GM12801 (cell line): ENCODE data around the gene FOSL2.

ENCODE experiments used
- TF ChIP-seq, protein P1 (sequence below): IDR thresholded peaks from one replicate; pipeline ENCODE4 v1.5.1; 2011; ENCODE audit warnings: control low read depth; ENCODE audit not compliant: insufficient read length; ENCODE audit errors: extremely low read depth

FOSL2 gene

DNA sequence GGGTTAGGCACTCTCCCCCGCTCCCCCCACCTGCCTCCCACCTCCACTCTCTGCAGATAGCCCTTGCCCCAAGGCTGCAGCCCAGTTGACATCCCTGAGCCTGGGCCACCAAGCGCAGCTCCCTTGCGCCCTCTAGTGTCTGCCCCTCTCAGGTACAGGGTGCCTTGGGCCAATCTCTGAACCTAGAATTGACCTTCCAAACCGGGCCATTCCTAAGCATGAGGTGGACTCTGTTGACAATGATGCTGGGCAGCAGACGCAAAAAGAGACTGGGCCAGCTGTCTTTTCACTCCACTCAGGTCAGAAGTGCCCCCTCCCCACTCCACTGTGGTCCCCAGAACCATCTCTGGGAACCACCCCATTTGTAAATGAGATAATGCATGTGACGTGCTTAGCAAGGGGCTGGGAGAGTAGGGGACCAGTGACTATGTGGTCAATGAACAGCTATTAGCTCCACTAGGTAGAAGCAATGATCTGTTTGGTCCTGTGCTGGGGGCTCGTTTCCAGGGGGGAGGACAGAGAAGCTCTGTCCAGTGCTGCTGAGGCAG, 60.0 kb downstream of the FOSL2 start:
- TF ChIP-seq, protein P1, sequence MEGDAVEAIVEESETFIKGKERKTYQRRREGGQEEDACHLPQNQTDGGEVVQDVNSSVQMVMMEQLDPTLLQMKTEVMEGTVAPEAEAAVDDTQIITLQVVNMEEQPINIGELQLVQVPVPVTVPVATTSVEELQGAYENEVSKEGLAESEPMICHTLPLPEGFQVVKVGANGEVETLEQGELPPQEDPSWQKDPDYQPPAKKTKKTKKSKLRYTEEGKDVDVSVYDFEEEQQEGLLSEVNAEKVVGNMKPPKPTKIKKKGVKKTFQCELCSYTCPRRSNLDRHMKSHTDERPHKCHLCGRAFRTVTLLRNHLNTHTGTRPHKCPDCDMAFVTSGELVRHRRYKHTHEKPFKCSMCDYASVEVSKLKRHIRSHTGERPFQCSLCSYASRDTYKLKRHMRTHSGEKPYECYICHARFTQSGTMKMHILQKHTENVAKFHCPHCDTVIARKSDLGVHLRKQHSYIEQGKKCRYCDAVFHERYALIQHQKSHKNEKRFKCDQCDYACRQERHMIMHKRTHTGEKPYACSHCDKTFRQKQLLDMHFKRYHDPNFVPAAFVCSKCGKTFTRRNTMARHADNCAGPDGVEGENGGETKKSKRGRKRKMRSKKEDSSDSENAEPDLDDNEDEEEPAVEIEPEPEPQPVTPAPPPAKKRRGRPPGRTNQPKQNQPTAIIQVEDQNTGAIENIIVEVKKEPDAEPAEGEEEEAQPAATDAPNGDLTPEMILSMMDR = no peak

DNA sequence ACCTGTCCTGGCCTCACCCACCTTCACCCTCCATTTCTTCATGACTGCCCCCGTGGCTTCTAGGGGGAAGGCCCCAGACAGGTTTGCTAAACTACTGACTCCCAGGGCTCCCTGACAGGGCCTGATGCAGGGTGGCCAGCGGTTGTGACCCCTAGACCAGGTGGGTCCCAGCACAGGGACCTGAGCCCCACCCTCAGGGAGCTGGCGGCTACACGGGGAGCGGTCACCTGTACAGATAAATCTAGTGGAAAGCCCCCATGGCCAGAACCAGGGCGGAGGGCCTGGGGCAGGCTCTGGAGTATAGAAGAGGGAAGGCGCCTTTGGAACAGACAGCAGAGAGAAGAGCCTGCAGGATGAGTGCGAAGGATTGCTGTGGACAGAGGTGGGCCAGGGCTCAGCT, 60.7 kb downstream of the FOSL2 start:
- TF ChIP-seq, protein P1 = no peak

DNA sequence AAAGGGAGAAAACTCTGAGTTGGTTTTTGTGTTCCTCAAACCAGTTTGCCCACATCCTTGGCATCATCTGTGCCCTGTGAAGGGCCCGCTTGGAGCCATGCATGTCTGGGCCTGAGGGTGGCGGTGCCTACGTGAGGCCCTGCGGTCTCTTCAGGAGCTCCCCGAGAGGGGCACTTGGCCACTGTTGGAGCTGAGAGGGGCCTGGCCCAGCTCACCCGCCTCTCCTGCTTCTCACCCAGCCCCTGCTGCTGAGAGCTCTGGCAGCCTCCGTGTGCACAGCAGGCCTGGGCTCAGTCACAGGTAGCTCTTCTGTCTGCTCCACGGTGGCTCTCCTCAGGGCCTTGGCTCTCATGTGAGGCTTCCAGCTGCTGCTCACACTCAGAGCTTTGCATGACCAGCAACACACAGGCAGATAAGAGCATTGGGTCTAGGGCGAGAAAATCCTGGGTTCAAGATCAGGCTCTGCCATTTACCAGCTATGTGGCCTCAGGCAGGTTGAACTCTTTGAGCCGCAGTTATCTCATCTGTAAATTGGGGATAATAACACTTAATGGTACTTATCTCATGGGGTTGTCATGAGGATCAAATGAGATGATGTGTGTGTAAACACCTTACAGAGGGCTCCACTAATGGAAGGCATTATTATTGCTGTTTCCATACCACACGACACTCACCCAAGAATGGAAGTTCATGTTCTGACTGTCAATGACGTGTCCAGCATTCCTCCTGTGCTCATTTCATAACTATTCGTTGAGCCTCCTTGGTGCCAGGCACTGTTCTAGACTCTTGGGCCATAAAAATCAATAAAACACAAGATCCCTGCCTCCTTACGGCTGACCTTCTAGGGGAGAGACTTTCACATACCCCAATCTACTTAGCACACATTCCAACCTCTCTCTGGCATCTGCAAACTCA, 61.6 kb downstream of the FOSL2 start:
- TF ChIP-seq, protein P1 = no peak

DNA sequence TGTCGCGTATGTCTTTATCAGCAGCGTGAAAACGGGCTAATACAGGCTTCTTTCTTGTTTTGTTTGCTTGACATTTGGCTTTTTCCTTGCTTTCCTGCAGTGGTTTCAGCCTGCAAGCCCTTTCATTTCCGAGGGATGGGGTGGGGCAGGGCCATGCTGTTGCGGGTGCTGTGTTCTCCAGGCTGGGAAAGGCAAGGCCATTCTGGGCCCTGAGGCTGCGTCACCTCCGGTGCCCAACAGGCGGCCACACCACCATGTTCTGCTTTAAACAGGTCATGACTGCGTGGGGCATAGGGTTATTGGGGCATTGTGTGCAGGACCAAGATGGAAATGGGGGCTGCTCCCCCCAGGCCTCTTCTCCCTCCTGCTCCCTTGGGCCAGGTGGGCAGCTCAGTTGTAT, 64.6 kb downstream of the FOSL2 start:
- TF ChIP-seq, protein P1 = no peak

DNA sequence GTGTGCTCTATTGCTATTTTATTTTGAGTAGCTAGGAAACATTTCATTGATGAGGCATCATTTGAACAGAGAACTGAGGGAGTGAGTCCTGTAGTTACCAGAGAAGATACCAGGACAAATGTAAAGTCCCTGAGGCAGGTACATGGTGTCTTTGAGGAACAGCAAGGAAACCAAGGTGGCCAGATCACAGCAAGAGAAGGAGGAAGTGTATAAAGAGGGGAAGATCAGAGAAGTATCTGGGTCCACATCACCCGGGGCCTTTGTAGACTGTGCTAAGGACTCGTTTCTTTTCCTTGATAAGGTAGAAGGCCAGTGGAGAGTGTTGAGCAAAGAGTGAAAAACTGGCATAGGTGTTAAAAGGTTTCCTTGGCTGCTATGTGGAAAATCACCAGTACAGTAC, 68.4 kb downstream of the FOSL2 start:
- TF ChIP-seq, protein P1 = no peak

DNA sequence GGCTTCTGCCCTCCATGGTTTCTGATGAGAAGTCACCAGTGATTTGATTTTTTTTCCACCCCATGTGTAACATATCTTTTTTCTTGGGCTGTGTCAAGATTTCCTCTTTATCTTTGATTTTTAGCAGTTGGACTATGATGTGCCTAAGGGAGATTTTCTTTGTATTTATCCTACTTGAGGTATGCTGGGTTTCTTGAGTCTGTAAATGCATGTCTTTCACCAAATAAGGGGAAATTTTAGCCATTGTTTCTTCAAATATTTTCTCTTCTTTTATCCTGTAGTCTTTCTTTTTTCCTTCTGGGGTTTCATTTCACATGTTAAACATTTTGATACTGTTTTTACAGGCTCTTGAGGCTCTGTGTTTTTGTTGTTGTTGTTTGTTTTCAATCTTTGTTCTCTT, 69.5 kb downstream of the FOSL2 start:
- TF ChIP-seq, protein P1 = no peak

DNA sequence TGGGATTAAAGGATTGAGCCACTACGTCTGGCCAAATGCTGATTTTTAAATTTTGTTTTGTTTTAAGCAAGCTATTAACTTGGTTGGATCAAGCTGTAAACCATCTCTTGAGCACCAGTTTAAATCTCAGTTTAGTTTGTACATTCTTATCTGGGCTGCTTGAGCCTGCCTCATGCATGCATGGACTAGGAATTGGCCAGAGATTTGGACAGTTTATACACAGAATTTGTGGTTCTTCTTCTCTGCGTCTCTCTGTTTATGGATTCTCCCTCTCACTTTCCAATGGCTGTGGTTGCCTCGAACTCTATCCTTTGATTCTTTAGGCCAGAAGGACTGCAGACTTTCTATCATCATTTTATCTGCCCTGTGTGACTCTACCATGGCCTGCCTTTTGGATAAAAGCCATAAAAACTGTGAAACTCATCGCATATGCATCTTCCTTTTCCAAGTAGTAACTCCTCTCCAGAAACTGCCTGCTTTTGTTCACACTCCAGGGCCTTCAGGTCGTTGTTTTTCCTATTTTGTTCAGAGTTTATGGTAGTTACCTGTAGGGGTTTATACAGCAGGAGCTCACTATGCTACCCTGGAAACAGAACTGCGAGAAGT, 70.7 kb downstream of the FOSL2 start:
- TF ChIP-seq, protein P1 = no peak
